NCI-H2029 (cell line): ENCODE measurements around the gene XXYLT1.

Experiments used
- DNase-seq: peaks from one replicate; lab custom pipeline; 2025; lab: John Stamatoyannopoulos, UW

Gene XXYLT1

DNA sequence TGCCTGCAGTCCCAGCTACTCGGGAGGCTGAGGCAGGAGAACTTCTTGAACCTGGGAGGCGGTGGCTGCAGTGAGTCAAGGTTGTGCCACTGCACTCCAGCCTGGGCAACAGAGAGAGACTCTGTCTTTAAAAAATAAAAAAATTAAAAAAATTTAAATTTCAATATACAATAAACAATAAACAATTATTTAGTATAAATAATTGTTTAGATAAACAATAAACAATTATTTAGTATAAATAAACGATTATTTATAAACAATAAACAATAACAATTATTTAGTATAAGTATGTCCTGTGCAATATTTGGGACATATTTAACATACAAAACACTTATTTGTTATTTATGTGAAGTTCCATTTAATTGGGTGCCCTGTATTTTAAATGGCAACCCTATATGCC is 119.6 kb downstream of the XXYLT1 start:
- no peak for DNase-seq

DNA sequence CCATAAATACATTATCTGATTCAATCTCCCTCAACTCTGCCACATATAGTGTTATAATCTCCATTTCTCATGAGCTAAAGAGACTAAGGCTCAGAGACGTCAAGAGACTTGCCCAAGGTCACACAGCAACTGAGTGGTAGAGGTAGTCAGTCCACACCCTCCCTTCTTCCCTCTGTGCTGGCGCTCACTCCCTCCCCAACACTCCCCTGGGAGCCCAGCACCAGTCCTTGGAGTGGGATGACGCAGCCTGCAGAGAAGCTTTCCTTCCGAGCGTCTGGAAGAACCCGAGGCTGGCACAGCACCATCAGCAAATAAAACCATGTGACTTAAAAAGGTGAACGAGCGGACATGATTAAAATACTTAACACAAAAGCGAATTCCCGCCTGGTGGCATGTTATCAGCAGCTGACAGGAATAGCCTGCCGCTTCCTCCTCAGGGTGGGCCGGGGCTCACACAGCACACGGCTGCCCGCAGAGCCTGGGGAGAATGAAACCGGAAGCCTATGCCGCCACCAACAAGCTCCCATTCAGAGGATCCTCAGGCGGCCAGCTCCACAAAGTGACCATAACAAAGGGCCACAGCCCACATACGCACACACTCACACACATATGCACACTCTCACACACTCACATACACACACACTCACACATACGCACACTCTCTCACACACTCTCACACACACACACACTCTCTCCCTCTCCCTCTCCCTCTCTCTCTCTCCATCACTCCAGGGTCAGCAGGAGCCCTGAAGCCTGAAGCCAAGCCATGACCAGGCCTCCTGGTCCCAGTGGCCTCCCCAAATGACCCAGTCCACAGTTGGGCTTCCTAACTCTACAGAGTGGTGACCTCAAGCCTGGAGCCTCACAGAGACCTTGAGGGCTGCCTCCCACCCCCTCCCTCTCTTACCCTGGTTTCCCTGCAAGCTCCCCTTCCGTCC is 120.5 kb downstream of the XXYLT1 start:
- DNase-seq = peak; percentile 97

DNA sequence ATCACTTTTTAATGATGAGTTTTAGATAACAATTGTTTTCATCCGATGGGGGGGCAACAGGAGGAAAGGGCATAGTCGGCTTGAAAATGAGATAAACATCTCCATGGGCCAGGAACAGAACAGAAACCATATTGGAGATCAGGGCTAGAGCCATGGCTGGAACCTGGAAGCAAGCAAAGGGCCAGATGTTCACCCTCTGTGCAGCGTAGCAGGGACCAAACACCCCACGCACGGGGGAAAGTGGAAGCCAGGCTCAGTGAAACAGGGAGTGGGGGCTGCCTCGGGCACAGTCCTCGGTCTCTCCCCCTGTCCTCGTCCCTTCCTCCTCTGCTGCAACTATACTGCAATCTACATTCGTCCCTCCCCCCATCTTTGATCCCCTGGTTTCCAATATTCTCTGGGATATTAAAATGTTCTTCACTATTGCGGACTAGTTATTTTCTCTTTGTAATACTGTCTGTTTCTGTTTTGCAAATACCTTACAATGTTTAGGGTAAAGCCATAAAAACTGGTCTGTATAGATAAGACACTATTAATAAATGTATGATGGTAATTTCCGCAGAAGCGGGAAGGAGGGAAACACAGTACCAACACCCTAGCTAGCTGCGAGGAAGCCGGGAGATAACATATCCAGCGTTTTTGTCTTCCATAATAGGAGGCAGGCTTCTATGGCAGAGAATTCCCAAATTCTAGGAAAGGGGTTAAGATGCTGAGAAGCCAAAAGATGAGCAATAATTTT is 121.5 kb downstream of the XXYLT1 start:
- DNase-seq = no peak

DNA sequence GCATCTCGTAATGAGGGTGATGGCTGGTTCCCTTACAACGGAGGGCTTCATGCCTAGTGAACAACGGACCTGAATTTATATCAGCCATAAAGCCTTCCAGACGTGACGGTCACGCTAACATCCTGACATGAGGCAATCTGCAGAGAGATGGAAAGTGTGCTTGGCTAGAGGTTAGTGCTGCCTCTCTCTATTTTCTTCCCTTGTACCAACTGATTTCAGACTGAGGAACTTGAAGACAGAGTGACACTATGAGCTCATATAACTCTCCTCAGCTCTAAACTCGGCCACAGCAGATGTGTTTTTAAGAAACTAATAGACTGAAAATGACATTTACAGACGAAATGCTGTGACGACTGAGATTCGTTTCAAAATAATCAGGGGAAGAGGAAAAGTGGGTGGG is 122.4 kb downstream of the XXYLT1 start:
- no peak for DNase-seq

DNA sequence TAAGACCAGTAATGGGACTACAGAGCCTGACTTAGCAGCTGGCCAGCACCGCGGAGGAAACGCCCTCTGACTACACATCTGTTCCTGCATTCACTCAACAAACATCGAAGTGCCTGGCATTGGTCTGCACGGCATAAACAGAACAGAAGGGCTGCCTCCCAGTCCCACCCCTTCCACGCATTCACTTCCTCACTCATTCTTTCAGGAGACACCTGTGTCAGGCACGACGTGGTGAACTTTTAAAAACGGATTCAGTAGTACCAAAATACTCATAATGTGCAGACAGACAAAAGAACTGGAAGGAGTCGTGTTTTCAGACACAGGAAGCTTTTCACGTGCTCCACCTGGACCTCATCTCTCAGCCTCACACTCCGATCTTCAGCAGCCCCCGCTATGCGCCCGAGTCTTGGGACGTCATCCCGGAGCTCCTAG is 123.3 kb downstream of the XXYLT1 start:
- no peak for DNase-seq

DNA sequence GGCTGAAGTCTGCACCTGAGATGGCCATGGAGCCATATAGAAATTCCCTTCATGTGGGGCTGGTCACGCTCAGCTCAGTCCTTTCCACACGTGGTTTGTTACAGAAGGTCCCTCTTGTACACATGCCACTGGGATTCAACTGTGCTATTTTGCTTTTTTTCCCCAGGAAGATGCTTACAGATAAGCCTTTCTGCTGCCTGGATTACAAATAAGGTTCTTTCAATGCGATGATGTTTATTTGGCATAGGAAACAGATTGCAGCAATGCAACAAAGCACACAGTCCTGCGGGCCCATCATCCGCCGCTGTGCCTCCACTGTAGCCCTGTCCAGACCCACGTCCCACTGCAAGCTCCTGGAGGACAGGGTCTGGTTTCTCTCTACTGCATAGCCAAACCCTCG is 124.8 kb downstream of the XXYLT1 start:
- no peak for DNase-seq

DNA sequence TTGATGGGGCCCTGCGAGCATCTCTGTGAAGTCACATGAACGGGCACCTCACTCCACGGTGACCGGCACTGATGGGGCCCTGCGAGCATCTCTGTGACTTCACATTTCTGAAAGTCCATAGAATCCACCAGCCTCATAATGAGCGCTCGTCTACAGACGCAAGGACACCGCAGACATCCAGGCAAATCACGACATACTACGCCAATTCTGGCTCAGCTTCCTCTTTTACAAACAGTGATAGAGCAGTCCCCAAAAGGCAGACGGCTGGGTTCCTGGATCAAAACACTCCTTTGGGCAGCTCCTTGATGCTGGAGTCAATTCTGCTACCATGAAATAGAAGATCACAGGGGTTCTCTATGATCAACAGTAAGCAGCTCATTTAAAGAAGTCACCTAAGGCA is 125.4 kb downstream of the XXYLT1 start:
- DNase-seq = no peak

DNA sequence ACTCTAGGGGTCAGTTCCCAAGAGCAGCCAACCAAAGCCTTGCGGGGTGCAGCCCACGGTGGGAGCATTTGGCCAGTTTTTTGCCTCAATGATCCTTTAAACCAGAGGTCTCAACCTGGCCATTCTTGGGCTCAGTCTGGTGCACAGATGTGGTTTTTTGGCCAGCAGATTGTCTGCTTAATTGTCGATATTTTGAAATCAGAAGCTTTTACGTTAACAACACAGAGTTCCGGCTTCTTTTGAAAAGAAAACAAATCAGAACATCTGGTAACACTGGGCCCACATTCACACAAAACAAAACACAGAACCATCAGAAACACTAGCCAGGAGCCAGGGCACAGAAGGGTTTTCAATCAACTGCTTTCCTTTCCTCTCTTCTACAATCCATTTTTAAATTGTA is 127.7 kb downstream of the XXYLT1 start:
- DNase-seq = no peak

DNA sequence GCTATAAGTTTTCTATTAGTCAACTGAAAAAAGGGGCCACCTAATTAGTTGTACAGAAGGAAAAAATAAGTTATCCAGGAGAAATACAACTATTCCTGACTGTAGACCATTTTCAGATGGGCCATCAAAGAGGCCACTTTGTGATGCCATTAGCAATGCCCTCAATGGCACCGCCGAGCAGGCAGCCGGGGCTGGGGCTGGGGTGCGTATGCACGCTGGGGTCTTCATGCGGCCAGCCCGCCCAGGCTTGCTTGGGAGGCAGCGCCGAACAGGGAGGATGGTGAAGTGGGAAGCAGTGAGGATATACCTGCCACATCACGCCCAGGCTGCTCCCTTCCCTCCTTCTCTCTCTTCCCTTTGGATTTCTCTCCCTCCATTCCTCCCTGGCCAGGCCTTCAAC is 128.4 kb downstream of the XXYLT1 start:
- no peak for DNase-seq

DNA sequence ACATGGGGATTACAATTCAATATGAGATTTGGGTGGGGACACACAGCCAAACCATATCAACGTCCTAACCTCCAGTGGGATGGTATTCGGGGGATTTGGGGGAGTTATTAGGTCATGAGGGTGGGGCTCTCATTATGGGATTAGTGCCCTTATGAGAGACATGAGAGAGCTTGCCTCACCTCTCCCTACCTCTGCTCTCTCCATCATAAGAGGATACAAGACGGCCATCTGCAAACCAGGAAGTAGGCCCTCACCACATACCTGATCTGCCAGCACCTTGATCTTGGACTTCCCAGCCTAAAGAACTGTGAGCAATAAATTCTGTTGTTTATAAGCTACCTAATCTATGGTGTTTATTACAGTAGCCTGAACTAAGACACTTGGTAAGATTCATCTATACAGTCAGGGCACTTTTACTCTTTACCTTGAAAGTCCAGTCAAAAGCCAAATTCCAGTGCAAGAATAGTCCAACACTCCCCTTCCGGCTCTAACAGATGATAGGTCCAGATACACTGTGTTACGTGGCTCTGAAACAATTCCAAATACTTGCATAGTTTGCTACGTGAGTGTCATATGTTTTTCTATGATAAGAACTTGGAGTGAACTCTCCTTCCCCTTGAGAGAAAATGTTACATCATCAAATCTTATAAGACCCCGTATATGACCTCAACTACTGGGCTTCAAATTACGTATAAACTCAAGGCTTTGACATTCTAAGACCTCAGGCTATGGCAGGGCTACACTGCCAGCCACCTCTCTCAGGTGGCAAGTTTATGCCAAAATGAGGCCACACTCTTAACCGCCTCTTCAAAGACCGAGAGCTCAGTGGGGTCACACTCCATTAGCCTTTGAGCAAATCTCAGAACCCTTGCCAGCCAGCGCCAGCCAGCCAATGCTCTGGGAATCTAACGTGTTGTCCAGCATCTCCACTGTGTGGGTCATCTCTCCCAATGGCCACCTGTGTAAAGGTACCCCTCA is 129.9 kb downstream of the XXYLT1 start:
- no peak for DNase-seq

DNA sequence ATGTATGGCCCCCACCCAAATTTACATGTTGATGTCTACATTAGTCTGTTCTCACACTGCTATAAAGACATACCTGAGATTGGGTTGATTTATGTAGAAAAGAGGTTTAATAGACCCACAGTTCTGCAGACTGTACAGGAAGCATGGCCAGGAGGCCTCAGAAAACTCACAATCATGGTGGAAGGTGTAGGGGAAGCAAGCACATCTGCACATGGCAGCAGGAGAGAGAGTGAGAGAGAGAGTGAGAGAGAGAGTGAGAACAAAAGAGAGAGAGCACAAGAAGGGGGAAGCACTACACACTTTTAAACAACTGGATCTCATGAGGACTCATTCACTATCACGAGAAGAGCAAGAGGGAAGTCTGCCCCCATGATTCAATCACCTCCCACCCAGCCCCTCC is 130.5 kb downstream of the XXYLT1 start:
- no peak for DNase-seq

DNA sequence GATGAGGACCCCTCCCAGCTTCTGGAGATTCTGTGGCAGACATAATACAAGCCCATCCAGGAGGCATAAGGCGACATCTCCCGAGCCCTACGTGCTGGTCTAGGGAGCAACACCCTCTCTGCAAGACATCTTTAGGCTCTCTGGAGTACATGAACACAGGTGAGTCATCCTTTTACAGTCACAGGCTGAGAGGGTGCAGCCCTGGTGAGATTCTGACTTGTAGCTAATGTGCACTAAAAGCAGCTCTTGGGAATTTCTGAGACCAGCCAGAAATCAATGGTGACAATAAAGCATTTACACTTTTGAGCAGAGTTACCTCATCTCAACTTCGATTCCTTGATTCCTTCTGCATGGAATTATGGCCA is 131.1 kb downstream of the XXYLT1 start:
- no peak for DNase-seq

DNA sequence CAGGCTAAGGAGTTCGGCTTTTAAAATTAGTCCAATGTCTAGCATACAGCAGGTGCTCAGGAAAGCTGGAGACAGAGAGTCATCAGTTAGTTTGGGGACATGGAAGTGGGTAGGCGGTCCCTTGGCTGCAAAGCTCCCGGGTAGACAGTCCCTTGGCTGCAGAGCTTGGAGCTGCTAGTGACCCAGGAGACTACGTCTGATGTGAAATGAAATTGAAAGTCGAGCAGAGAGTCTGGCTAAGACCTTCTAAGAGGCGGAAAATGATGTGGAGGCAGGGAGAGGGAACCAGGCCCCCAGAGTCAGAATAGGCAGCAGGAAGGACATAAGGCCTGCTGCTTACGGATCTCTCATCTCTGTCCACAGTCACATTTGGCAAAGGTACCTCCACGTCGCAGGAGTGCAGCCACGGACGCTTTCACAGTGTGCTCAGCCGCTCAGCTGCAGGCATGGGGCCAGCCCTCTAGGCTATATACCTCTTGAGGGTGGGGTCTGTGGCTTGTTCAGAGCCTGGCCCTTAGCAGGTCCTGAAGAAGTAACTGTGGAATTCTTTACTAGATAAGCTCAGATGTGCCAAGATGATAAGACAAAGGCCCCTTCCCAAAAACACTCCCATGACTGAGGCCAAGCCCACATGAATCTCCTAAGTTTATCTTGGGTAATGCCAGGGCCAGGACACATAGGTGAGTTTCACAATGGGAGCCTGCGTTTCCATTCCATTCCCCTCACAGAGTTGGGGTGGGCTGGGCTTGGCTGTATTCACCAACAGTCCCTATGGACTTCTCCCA is 131.7 kb downstream of the XXYLT1 start:
- no peak for DNase-seq

DNA sequence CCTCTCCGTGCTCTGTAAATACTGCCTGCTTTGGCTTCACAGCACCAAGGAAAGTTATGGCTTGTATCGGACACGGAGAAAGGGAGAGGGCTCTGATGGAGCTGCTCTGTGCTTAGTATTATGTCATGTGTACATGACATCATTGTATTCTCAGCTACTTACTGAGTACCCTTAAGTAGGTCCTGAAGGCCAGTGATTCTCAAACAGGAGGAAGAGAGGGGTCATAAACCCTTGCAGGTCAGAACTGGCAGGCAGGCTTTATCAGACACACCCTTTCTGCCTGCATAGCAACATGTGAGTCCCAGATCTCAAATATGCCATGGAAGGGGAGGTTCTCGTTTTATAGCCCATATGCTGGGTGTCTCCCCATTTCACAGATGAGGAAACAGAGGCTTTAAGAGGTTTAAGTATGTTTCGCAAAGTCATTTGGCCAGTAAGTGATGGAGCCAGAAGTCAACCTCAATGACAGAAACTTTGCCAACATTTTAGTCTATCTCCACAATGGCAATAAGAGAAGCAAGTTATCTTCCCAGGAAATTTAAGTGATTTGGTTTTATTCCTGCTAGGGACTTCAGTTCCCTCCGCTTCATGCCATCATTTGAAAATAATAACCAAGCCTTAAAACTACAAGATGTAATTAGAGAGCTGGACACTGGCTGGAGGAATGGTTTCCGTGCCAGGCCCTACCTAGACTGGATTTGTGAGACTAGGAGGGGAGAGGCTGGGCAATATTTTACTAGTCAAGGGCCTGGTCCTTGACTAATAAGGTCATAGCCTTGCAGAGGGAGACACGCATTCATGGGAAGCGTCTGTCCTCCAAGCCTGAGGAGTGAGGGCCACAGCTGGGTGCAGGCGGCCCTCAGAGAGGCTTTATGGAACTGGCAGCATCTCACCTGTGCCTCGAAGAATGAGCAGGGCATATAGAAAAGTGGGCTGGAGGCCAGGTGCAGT is 133.0 kb downstream of the XXYLT1 start:
- DNase-seq = peak; percentile 54

DNA sequence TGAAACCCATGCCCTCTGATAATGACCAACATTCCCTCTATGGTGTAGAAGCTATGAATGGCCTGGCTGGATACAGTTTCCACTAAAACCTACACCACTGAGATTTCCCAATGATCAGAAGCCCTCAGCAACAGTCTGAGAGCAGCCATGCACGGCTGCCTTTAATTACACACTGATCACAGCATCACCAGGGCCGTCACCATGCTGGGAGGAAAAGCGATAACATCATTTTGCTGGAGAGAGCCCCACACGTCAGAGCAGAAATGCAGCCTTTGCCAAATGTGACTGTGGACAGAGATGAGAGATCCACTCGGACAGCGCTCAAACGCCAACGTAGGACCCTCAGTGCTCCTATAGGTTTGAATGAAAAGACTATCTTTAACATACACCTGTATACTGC is 135.0 kb downstream of the XXYLT1 start:
- DNase-seq = no peak

DNA sequence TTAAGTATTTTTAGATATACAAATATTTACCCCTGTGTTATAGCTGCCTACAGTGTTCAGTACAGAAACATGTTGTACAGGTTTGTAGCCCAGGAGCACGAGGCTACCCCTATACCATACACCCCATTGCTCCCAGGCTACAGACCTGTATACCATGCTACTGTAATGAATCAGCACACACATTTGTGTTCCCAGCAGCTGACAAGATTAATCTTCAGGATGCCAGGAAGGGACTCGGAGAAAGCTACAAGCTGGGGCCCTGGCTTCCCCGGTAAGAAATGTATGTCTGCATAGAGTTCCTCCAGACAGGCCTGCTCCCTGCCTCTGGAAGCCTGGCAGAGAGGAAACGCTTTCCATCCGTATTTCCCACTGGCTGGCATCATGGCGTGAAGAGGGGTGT is 136.5 kb downstream of the XXYLT1 start:
- DNase-seq = no peak

DNA sequence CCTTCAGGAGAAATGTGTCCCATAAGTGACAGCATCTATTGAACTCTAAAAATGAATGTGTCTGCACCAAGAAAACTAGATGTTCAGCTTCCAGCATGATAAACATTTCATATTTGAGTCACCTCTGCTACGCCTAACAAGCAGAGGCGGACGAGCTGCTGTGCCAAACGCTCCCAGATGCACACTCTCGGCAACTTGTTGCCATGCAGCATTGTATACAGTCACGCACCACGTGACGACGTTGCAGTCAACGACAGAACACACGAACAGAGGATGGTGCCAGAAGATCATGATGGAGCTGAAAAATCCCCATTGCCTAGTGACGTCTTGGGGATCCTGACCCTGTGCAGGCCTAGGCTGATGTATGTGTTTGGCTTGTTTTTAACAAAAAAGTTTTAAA is 137.5 kb downstream of the XXYLT1 start:
- peak; percentile 31 for DNase-seq

DNA sequence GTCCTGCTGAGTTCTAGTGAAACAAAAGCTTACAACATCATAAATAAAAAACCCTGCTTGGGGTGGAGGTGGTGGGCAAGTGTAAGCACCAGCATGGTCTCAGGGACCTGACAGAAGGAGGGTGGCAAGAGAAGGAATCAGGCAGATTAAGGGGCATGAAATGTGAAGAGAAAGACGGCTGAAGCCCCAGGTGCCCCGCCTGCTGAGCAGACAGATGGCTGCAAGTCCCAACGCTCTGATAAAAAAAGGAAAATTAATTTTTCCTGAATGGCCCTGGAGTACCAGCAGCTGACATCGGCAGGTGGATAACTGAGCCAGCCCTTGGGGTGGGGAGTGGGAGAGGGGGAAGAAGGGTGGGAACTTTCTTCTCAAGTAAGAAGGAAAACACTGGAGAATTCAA is 137.9 kb downstream of the XXYLT1 start:
- no peak for DNase-seq

DNA sequence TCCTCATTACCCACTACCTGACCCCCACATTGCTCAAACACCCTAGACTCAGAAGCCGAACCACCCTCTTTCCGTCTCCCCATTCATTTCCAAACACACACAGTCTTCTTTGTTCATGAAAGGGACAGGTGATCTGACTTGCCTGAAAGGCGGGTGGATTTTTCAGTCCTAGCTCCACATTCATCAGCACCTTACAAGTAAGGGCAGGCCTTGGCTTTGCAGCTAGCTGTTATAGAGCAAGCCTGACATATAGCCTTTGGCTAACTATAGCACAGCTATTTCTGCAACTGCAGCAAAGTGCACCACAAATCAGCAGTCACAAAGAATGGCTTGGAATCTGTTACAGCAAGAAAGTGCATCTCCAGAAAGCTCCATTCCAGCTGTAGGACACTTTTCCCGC is 139.8 kb downstream of the XXYLT1 start:
- DNase-seq = no peak
